ENCODE data around the gene TMIGD2. TPM values are rescaled to one million over a fixed set of nuclear protein-coding genes. Genes with fewer than 3 reads are reported as not detected.

The TMIGD2 gene
- total and polyA plus RNA-seq, 2 experiments from 2014 or later = not detected

GRCh38 chr19:4298810-4299550 lies 3.2 kb downstream of the TMIGD2 start:
- 96% methylated on average over 8 of the region's 8 CpGs for WGBS (ENCODE audit: low lambda C conversion rate, missing lambda C conversion rate)
- H3K9me2 ChIP-seq (replicated peaks; ENCODE audit: insufficient read depth) = no peaks in the 10 kb centered on the region

GRCh38 chr19:4297901-4298809 lies 4.0 kb downstream of the TMIGD2 start:
- H3K27ac ChIP-seq = no peak overlapping the region
- TF ChIP-seq EZH2phosphoT487 (IDR thresholded peaks at IDR 0.05; ENCODE audit: low read depth, severe bottlenecking, unreplicated experiment) (no peak), EZH2 (IDR thresholded peaks at IDR 0.05; ENCODE audit: borderline replicate concordance) (no peak), CTCF (IDR thresholded peaks at IDR 0.05; ENCODE audit: poor library complexity) (no peak)
- H3K79me2 ChIP-seq = no peaks in the 10 kb centered on the region
- H2AFZ ChIP-seq = no peak overlapping the region
- no peak overlapping the region for H3K4me3 ChIP-seq
- no peaks in the 10 kb centered on the region for H4K20me1 ChIP-seq (ENCODE audit: insufficient read depth, poor library complexity, severe bottlenecking)
- WGBS (ENCODE audit: low lambda C conversion rate, missing lambda C conversion rate) = 77% methylated on average over 27 of the region's 27 CpGs
- no peak for DNase-seq (ENCODE audit: low spot score)
- no peaks in the 10 kb centered on the region for H3K36me3 ChIP-seq (replicated peaks; ENCODE audit: insufficient read depth, low read depth)
- H3K27me3 ChIP-seq = no peaks in the 10 kb centered on the region
- H3K9me3 ChIP-seq (ENCODE audit: low read depth) = no peaks in the 10 kb centered on the region
- no peak overlapping the region for H3K4me2 ChIP-seq
- no peaks in the 10 kb centered on the region for H3K4me1 ChIP-seq (ENCODE audit: insufficient read depth)
- no peaks in the 10 kb centered on the region for H3K9me2 ChIP-seq (replicated peaks; ENCODE audit: insufficient read depth)

More at GRCh38 chr19:4298810-4299550, 3.2 kb downstream of the TMIGD2 start:
- no peak overlapping the region for H3K4me3 ChIP-seq
- DNase-seq (ENCODE audit: low spot score) = no peak
- H3K36me3 ChIP-seq (replicated peaks; ENCODE audit: insufficient read depth, low read depth) = no peaks in the 10 kb centered on the region
- H4K20me1 ChIP-seq (ENCODE audit: insufficient read depth, poor library complexity, severe bottlenecking) = no peaks in the 10 kb centered on the region
- H2AFZ ChIP-seq = no peak overlapping the region
- no peaks in the 10 kb centered on the region for H3K27me3 ChIP-seq
- H3K79me2 ChIP-seq = no peaks in the 10 kb centered on the region
- no peak overlapping the region for H3K4me2 ChIP-seq
- H3K9me3 ChIP-seq (ENCODE audit: low read depth) = no peaks in the 10 kb centered on the region
- no peaks in the 10 kb centered on the region for H3K4me1 ChIP-seq (ENCODE audit: insufficient read depth)
- no peak overlapping the region for H3K27ac ChIP-seq
- TF ChIP-seq EZH2 (IDR thresholded peaks at IDR 0.05; ENCODE audit: borderline replicate concordance) (no peak), EZH2phosphoT487 (IDR thresholded peaks at IDR 0.05; ENCODE audit: low read depth, severe bottlenecking, unreplicated experiment) (no peak), CTCF (IDR thresholded peaks at IDR 0.05; ENCODE audit: poor library complexity) (no peak)

- Histone ChIP-seq H3K36me3 (replicated peaks; ENCODE audit: insufficient read depth, low read depth) (no peaks in the 10 kb centered on the region), H4K20me1 (ENCODE audit: insufficient read depth, poor library complexity, severe bottlenecking) (no peaks in the 10 kb centered on the region), H3K4me1 (ENCODE audit: insufficient read depth) (no peaks in the 10 kb centered on the region), H3K4me2 (no peak overlapping the region), H2AFZ (no peak overlapping the region), H3K79me2 (no peaks in the 10 kb centered on the region), H3K27ac (no peak overlapping the region), H3K9me3 (ENCODE audit: low read depth) (no peaks in the 10 kb centered on the region), H3K9me2 (replicated peaks; ENCODE audit: insufficient read depth) (no peaks in the 10 kb centered on the region), H3K4me3 (no peak overlapping the region), H3K27me3 (no peaks in the 10 kb centered on the region)
- TF ChIP-seq EZH2phosphoT487 (IDR thresholded peaks at IDR 0.05; ENCODE audit: low read depth, severe bottlenecking, unreplicated experiment) = no peak
- TF ChIP-seq EZH2 (IDR thresholded peaks at IDR 0.05; ENCODE audit: borderline replicate concordance) = no peak
- TF ChIP-seq CTCF (IDR thresholded peaks at IDR 0.05; ENCODE audit: poor library complexity) = no peak
- no peak for DNase-seq (ENCODE audit: low spot score)
- 71% methylated on average over 12 of the region's 14 CpGs for WGBS (ENCODE audit: low lambda C conversion rate, missing lambda C conversion rate)
These were observed 6.0 kb downstream of the TMIGD2 start for GRCh38 chr19:4295972-4296771.
